IPS-18a (cell line): Measurements from ENCODE around the gene PCCA.
"Not testable (repeated sequence)": the region's sequence is repeated elsewhere in the genome, so short reads cannot be mapped to it uniquely, and the experiment has no call there.

Source experiments
- H3K27ac ChIP-seq: one replicate; pipeline ENCODE4 v1.5.1; 2013; ENCODE audit warnings: low read length
- H3K27me3 ChIP-seq: one replicate; pipeline ENCODE4 v1.6.1; 2013; ENCODE audit warnings: mild to moderate bottlenecking, low read length; ENCODE audit not compliant: control insufficient read depth, insufficient read depth
- H3K36me3 ChIP-seq: one replicate; pipeline ENCODE4 v1.6.1; 2013; ENCODE audit warnings: low read depth, low read length; ENCODE audit not compliant: control insufficient read depth
- H3K4me1 ChIP-seq: one replicate; pipeline ENCODE4 v1.6.1; 2013; ENCODE audit warnings: low read depth, low read length; ENCODE audit not compliant: control insufficient read depth
- H3K4me3 ChIP-seq: one replicate; pipeline ENCODE4 v1.5.1; 2013; ENCODE audit warnings: low read length
- H3K9ac ChIP-seq: one replicate; pipeline ENCODE4 v1.6.1; 2013; ENCODE audit warnings: mild to moderate bottlenecking, low read length, moderate library complexity
- H3K9me3 ChIP-seq: one replicate; pipeline ENCODE4 v1.6.1; 2013; ENCODE audit warnings: low read depth, low read length; ENCODE audit not compliant: control insufficient read depth

PCCA gene

DNA sequence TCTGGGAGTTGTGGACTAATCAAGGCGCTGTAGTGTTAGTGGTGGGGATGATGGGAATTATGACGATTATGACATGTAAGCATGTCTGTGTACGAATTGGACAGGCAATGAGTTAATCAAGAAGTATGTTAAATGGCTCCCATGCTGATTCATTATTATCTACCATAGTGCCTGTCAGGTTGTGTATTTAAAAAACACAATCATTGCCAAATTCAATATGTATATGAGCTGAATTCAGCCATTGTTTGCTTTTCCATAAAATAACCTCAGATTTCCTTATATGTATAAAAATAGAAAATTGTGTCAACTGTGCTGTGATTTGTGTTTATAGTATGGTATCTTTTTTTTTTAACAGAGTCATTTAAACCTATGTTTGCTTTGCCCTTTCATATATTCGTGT, 37.1 kb downstream of the PCCA start:
- H3K27ac ChIP-seq, result no peak overlapping the region
- no peaks in the 10 kb centered on the region for H3K27me3 ChIP-seq
- H3K4me1 ChIP-seq, result peaks cover 26% of the 10 kb centered on the region
- H3K9ac ChIP-seq, result no peak overlapping the region
- H3K4me3 ChIP-seq, result no peak overlapping the region
- H3K36me3 ChIP-seq, result peaks cover 3% of the 10 kb centered on the region
- no peaks in the 10 kb centered on the region for H3K9me3 ChIP-seq

DNA sequence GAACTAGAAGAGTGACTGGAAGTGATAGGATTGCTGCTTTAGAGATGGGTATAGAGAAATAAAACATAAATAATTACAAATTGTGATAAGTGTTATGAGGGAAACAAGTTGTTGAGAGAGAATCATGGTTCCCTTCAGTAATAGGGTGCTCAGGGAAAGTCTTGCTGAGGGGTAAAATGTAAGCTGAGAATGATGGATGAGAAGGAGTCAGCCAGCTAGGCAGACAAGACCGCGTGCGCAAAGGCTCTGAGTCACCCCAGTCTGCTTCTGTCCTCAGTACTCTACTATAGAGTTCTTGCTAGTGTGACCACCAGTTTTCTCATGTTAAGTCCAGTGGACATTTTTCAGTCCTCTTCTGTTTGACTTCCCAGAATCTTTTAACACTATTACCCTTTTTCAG, 39.5 kb downstream of the PCCA start:
- no peak overlapping the region for H3K4me3 ChIP-seq
- H3K27ac ChIP-seq, result no peak overlapping the region
- H3K9ac ChIP-seq, result no peak overlapping the region
- no peaks in the 10 kb centered on the region for H3K27me3 ChIP-seq
- H3K36me3 ChIP-seq, result no peaks in the 10 kb centered on the region
- H3K9me3 ChIP-seq, result no peaks in the 10 kb centered on the region
- peaks cover 26% of the 10 kb centered on the region for H3K4me1 ChIP-seq

DNA sequence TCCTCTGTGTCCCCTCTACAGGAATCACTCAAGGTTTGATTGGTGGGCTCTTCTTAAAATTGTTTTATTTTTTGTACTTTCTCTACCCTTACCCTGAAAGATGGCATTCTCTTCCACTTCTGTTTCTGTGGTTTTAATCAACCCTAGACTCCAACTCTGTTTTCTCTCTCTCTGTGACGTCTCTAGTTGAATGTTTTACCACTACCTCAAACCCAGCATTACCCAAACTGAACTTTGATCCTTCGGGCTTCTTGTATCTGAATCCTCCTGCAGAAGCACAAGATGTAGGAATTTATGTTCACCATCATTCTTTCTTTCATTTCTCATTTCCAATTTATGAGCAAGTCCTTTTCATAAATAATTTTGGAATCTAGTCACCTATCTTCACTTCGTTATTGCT, 39.9 kb downstream of the PCCA start:
- Histone ChIP-seq H3K4me1 (peaks cover 26% of the 10 kb centered on the region), H3K4me3 (no peak overlapping the region), H3K9me3 (no peaks in the 10 kb centered on the region), H3K27me3 (no peaks in the 10 kb centered on the region), H3K9ac (no peak overlapping the region), H3K36me3 (no peaks in the 10 kb centered on the region), H3K27ac (no peak overlapping the region)

DNA sequence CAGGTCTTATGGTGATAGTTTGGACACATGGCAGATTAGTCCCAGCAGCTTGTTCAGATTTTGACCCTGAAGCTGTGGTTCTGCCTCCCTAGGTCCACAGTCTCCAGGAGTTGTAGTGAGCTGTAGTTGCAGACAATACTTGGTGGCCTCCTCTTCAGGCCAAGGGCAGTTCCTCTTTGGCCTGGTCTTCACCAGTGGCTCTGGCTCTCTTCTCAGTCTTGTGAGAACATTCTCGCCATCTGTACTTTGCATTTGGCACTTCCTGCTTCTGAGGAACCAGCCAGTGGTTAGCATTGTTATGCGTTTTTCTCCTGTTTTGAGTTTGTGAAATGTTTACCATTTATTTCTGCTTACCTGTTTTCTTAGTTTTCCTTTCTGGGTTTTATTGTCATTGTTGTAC, 40.7 kb downstream of the PCCA start:
- H3K36me3 ChIP-seq, result no peaks in the 10 kb centered on the region
- peak overlapping the region; percentile 42 for H3K27ac ChIP-seq
- H3K4me3 ChIP-seq, result no peak overlapping the region
- H3K27me3 ChIP-seq, result no peaks in the 10 kb centered on the region
- peaks cover 26% of the 10 kb centered on the region for H3K4me1 ChIP-seq
- H3K9me3 ChIP-seq, result no peaks in the 10 kb centered on the region
- no peak overlapping the region for H3K9ac ChIP-seq

- no peak overlapping the region for H3K4me3 ChIP-seq
- H3K27ac ChIP-seq, result no peak overlapping the region
- no peaks in the 10 kb centered on the region for H3K36me3 ChIP-seq
- H3K4me1 ChIP-seq, result peaks cover 26% of the 10 kb centered on the region
- no peaks in the 10 kb centered on the region for H3K27me3 ChIP-seq
- H3K9me3 ChIP-seq, result no peaks in the 10 kb centered on the region
- no peak overlapping the region for H3K9ac ChIP-seq
Observed at GRCh38 chr13:100130092-100130491, 41.2 kb downstream of the PCCA start.

DNA sequence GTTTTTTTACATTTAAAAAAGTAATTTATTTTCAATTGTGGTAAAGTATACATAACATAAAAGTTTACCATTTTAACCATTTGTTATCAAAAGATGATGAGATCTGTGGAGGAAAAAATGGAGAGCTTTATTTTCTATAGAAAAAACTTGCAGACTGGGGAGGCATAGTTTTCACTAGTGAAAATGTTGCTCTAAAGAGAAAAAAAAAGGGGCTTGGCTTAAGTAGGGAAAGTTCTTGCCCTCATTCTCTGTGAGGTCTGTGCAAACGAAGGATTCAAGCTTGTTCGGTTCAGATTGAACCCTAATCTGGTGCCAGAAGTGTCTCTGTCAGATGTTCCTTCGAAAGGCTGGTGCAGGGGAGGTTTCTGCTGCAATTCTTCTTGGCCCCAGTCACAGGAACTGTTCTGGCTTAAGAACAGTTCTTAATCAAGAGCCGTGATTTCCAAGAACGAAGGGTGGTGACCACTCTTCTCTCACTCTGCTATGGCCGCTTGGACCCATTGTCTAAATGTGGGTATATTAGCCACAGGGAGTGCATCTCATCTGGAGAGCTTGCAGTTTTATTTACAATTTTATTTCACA, 42.1 kb downstream of the PCCA start:
- no peaks in the 10 kb centered on the region for H3K9me3 ChIP-seq
- no peak overlapping the region for H3K27ac ChIP-seq
- peaks cover 20% of the 10 kb centered on the region for H3K4me1 ChIP-seq
- no peak overlapping the region for H3K4me3 ChIP-seq
- H3K9ac ChIP-seq, result no peak overlapping the region
- H3K27me3 ChIP-seq, result no peaks in the 10 kb centered on the region
- no peaks in the 10 kb centered on the region for H3K36me3 ChIP-seq

DNA sequence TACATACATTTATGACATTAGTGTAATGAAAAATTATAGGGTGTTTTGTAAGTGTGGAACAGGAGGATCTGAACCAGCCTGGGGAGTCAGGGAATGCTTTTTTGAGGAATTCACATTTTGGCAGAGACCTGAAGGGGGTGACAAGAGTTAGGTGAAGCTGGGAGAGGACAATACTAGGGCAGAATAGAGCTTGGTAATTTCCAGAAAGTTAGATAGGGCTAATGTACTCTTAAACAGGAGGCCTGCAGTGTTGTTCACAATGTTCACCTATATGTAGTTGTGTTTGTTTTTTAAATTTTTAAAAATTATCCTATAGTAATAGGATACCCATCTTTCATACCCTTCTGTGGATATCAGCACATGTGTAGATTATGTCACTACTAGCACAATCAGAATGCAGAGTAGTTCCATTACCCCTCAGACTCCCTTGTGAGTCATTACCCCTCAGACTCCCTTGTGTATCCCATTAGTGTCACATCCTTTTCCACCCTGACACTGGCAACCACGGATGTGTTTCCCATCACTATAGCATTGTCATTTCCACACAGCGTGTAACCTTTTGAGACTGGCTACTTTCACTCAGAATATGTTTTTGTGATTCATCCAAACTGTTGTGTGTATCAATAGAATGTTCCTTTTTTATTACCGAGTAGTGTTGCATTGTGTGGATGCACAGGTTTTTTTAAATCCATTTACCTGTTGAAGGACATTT, 43.1 kb downstream of the PCCA start:
- H3K27ac ChIP-seq, result no peak overlapping the region
- peaks cover 17% of the 10 kb centered on the region for H3K4me1 ChIP-seq
- H3K9me3 ChIP-seq, result no peaks in the 10 kb centered on the region
- no peaks in the 10 kb centered on the region for H3K36me3 ChIP-seq
- H3K27me3 ChIP-seq, result no peaks in the 10 kb centered on the region
- H3K9ac ChIP-seq, result no peak overlapping the region
- H3K4me3 ChIP-seq, result no peak overlapping the region

- H3K9ac ChIP-seq, result no peak overlapping the region
- no peaks in the 10 kb centered on the region for H3K4me1 ChIP-seq
- no peaks in the 10 kb centered on the region for H3K9me3 ChIP-seq
- no peaks in the 10 kb centered on the region for H3K36me3 ChIP-seq
- H3K4me3 ChIP-seq, result no peak overlapping the region
- no peak overlapping the region for H3K27ac ChIP-seq
- H3K27me3 ChIP-seq, result no peaks in the 10 kb centered on the region
Observed at GRCh38 chr13:100138859-100139491, 50.1 kb downstream of the PCCA start.

- H3K9ac ChIP-seq, result no peak overlapping the region
- no peak overlapping the region for H3K27ac ChIP-seq
Observed at GRCh38 chr13:100139817-100140216, 50.9 kb downstream of the PCCA start.

DNA sequence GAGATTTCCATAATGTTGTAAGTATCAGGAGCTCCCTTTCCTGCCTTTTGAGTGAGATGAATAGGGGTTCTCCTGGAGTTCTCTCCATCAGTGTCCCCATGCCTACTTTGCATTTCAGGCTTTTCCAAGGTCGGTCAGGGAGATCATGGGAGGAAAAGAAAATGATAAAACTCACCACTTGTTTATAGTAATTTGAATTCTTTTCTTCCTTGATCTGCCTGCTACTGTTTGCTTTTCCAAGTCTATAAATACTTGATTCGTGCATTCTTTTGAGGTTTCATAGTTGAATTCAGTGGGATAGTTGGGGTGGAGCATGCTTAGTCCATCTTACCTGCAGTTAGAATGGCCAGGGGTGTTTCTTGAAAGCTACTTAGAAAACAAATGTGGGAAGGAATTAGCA, 51.5 kb downstream of the PCCA start:
- no peaks in the 10 kb centered on the region for H3K9me3 ChIP-seq
- H3K36me3 ChIP-seq, result no peaks in the 10 kb centered on the region
- no peak overlapping the region for H3K4me3 ChIP-seq
- no peak overlapping the region for H3K27ac ChIP-seq
- H3K9ac ChIP-seq, result no peak overlapping the region
- H3K4me1 ChIP-seq, result no peaks in the 10 kb centered on the region
- no peaks in the 10 kb centered on the region for H3K27me3 ChIP-seq

More at GRCh38 chr13:100139817-100140216, 50.9 kb downstream of the PCCA start:
- H3K9me3 ChIP-seq, result no peaks in the 10 kb centered on the region
- no peaks in the 10 kb centered on the region for H3K27me3 ChIP-seq
- H3K4me3 ChIP-seq, result no peak overlapping the region
- no peaks in the 10 kb centered on the region for H3K36me3 ChIP-seq
- H3K4me1 ChIP-seq, result no peaks in the 10 kb centered on the region

DNA sequence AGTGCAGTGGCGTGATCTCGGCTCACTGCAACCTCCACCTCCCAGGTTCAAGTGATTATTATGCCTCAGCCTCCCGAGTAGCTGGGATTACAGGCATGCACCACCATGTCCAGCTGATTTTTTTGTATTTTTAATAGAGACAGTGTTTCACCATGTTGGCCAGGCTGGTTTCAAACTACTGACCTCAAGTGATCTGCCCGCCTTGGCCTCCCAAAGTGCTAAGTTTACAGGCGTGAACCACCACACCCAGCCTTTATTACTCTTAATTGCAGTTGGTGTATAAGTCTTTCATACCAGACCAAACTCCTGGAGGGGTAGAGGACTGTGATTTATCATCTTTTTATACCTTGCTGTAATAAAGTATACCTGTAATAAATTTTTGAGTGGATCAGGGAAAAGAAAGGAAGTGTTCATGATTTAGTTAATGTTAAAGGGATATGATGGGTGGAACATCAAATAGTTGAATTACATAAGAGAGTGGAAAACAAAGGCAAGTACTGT, 52.6 kb downstream of the PCCA start:
- not testable (repeated sequence) for H3K4me1 ChIP-seq, H3K9me3 ChIP-seq, H3K27me3 ChIP-seq, H3K27ac ChIP-seq, H3K4me3 ChIP-seq, H3K36me3 ChIP-seq, H3K9ac ChIP-seq

- Histone ChIP-seq H3K9ac (no peak overlapping the region), H3K9me3 (no peaks in the 10 kb centered on the region), H3K36me3 (no peaks in the 10 kb centered on the region), H3K27ac (no peak overlapping the region), H3K4me3 (no peak overlapping the region), H3K4me1 (peaks cover 18% of the 10 kb centered on the region), H3K27me3 (no peaks in the 10 kb centered on the region)
Observed at GRCh38 chr13:100146534-100146933, 57.6 kb downstream of the PCCA start.
